Measurements from ENCODE around the gene BANF2. TPM values are rescaled to one million over a fixed set of nuclear protein-coding genes. Genes with fewer than 3 reads are reported as not detected.

BANF2 gene
- total and polyA plus RNA-seq, 2 of the 4 experiments (the other 2 are of a cell fraction): not detected

DNA sequence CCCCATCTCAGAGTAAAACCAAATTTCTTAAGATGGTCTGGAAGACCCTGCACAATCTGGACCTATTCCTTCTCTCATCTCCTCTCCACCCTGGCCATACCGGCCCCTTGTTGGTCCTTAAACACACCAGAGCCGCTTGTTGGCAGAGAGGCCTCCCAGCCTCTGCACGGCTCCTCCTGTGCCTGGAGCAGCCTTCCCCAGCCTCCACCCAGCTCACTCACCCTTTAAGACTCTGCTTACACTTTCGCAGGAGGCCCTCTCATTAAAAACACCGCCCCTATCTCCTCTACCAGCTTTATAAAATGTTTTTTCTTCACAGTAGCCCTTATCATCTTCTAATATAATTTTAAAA is 49.8 kb downstream of the BANF2 start:
- no peak overlapping the region for H2AK9ac ChIP-seq (replicated peaks; ENCODE audit: low read depth, low read length, poor library complexity)
- H3K56ac ChIP-seq (ENCODE audit: extremely low read depth, insufficient read depth, low read length): no peak overlapping the region
- H4K20me1 ChIP-seq (ENCODE audit: insufficient read depth, low read length): no peaks in the 10 kb centered on the region
- no peak for TF ChIP-seq NFE2L2 (IDR thresholded peaks at IDR 0.05; ENCODE audit: low read depth, low read length)
- TF ChIP-seq MAZ (IDR thresholded peaks at IDR 0.05; ENCODE audit: borderline replicate concordance, low read depth, low read length): no peak
- no peak for TF ChIP-seq BHLHE40 (IDR thresholded peaks at IDR 0.05; ENCODE audit: low read depth, low read length)
- no peak for TF ChIP-seq RAD21 (IDR thresholded peaks at IDR 0.05; ENCODE audit: low read length)
- TF ChIP-seq, protein P1, sequence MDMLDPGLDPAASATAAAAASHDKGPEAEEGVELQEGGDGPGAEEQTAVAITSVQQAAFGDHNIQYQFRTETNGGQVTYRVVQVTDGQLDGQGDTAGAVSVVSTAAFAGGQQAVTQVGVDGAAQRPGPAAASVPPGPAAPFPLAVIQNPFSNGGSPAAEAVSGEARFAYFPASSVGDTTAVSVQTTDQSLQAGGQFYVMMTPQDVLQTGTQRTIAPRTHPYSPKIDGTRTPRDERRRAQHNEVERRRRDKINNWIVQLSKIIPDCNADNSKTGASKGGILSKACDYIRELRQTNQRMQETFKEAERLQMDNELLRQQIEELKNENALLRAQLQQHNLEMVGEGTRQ (IDR thresholded peaks at IDR 0.05; ENCODE audit: low read depth, low read length): no peak
- TF ChIP-seq MXI1 (IDR thresholded peaks at IDR 0.05; ENCODE audit: borderline replicate concordance, low read depth, low read length): no peak
- TF ChIP-seq, protein P2, sequence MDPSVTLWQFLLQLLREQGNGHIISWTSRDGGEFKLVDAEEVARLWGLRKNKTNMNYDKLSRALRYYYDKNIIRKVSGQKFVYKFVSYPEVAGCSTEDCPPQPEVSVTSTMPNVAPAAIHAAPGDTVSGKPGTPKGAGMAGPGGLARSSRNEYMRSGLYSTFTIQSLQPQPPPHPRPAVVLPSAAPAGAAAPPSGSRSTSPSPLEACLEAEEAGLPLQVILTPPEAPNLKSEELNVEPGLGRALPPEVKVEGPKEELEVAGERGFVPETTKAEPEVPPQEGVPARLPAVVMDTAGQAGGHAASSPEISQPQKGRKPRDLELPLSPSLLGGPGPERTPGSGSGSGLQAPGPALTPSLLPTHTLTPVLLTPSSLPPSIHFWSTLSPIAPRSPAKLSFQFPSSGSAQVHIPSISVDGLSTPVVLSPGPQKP (IDR thresholded peaks at IDR 0.05; ENCODE audit: borderline replicate concordance, low read depth, low read length): no peak
- no peak for TF ChIP-seq POLR2A (IDR thresholded peaks at IDR 0.05; ENCODE audit: low read depth, low read length)
- no peak for TF ChIP-seq CEBPB (IDR thresholded peaks at IDR 0.05; ENCODE audit: low read depth, low read length)
- no peak for TF ChIP-seq MAFK (IDR thresholded peaks at IDR 0.05; ENCODE audit: low read depth, low read length)
- TF ChIP-seq SMC3 (IDR thresholded peaks at IDR 0.05; ENCODE audit: low read depth, low read length): no peak
- TF ChIP-seq FOS (IDR thresholded peaks at IDR 0.05; ENCODE audit: low read depth, low read length): no peak
- TF ChIP-seq, protein P3, sequence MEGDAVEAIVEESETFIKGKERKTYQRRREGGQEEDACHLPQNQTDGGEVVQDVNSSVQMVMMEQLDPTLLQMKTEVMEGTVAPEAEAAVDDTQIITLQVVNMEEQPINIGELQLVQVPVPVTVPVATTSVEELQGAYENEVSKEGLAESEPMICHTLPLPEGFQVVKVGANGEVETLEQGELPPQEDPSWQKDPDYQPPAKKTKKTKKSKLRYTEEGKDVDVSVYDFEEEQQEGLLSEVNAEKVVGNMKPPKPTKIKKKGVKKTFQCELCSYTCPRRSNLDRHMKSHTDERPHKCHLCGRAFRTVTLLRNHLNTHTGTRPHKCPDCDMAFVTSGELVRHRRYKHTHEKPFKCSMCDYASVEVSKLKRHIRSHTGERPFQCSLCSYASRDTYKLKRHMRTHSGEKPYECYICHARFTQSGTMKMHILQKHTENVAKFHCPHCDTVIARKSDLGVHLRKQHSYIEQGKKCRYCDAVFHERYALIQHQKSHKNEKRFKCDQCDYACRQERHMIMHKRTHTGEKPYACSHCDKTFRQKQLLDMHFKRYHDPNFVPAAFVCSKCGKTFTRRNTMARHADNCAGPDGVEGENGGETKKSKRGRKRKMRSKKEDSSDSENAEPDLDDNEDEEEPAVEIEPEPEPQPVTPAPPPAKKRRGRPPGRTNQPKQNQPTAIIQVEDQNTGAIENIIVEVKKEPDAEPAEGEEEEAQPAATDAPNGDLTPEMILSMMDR (conservative IDR thresholded peaks at IDR 0.05; ENCODE audit: low read depth, low read length): no peak
- no peak for TF ChIP-seq CHD1 (IDR thresholded peaks at IDR 0.05; ENCODE audit: low read depth, low read length)
- TF ChIP-seq RFX5 (IDR thresholded peaks at IDR 0.05; ENCODE audit: low read depth, low read length): no peak
- no peak for TF ChIP-seq RCOR1 (IDR thresholded peaks at IDR 0.05; ENCODE audit: insufficient replicate concordance, low read length)
- H2BK5ac ChIP-seq (ENCODE audit: low read depth, low read length, poor library complexity, severe bottlenecking): no peak overlapping the region
- no peak overlapping the region for H4K91ac ChIP-seq (ENCODE audit: insufficient read depth, low read depth, low read length)
- no peak overlapping the region for H2AK5ac ChIP-seq (ENCODE audit: low read depth, low read length)
- H3K18ac ChIP-seq (ENCODE audit: low read depth, low read length): no peak overlapping the region
- no peak overlapping the region for H3K27ac ChIP-seq (ENCODE audit: insufficient read depth, low read length)
- peaks cover 20% of the 10 kb centered on the region for H3K27me3 ChIP-seq (ENCODE audit: control insufficient read depth, insufficient read depth, low read length)
- H2BK120ac ChIP-seq (ENCODE audit: low read depth, low read length): no peak overlapping the region
- H3K4ac ChIP-seq (ENCODE audit: low read depth, low read length): no peak overlapping the region
- no peak overlapping the region for H3K4me2 ChIP-seq (ENCODE audit: low read depth, low read length)
- no peak overlapping the region for H2BK20ac ChIP-seq (ENCODE audit: low read depth, low read length)
- no peak overlapping the region for H3K9ac ChIP-seq (ENCODE audit: low read depth, low read length)
- no peak for DNase-seq
- no peak overlapping the region for H3K14ac ChIP-seq (replicated peaks; ENCODE audit: low read depth, low read length)
- ATAC-seq (ENCODE audit: low read depth): peak; percentile 18; the same call in 1 of the 2 replicates
- WGBS, 2 experiments (ENCODE audit: extremely low coverage in 2 of 2, insufficient read length in 1 of 2): no CpG with 5 or more reads among the region's 5 CpGs
- peaks cover 8% of the 10 kb centered on the region for H3K4me1 ChIP-seq (ENCODE audit: control insufficient read depth, insufficient read depth, low read length)
- H3K9me3 ChIP-seq (ENCODE audit: control insufficient read depth, insufficient read depth, low read length): no peaks in the 10 kb centered on the region
- H2BK15ac ChIP-seq (ENCODE audit: low read depth, low read length): no peak overlapping the region
- in situ Hi-C loops (cut with MboI; ENCODE audit: low sequenced_read_pairs): no loop called here
- H3K36me3 ChIP-seq (ENCODE audit: control insufficient read depth, insufficient read depth, low read length): no peaks in the 10 kb centered on the region
- no peak overlapping the region for H3K4me3 ChIP-seq (ENCODE audit: insufficient read depth, low read depth, low read length)
- no peak overlapping the region for H4K5ac ChIP-seq (ENCODE audit: low read depth, low read length)
- BruUV-seq (replicated peaks): no TSS peak
- no peak overlapping the region for H2AFZ ChIP-seq (replicated peaks; ENCODE audit: low read length, poor library complexity)
- H3K79me1 ChIP-seq (ENCODE audit: low read depth in 1 of 2, low read length in 2 of 2): no peaks in the 10 kb centered on the region
- CTCF ChIA-PET: no interaction called here
- H3K23ac ChIP-seq (ENCODE audit: low read depth, low read length): no peak overlapping the region
- POLR2A ChIA-PET (ENCODE audit: unreplicated experiment): no interaction called here
- no peak overlapping the region for H4K8ac ChIP-seq (ENCODE audit: low read depth in 2 of 2, low read length in 2 of 2)
- dilution Hi-C loops (cut with HindIII; ENCODE audit: low sequenced_read_pairs, unreplicated experiment): no loop called here
- intact Hi-C loops (cut with micrococcal nuclease): no loop called here
- peaks cover 4% of the 10 kb centered on the region; the same call in 1 of the 2 replicates for H3K9me1 ChIP-seq (ENCODE audit: insufficient read depth, low read length)

Data from IMR-90 (cell line).